ENCODE data around the gene MUC22.

- TF ChIP-seq, protein P1, sequence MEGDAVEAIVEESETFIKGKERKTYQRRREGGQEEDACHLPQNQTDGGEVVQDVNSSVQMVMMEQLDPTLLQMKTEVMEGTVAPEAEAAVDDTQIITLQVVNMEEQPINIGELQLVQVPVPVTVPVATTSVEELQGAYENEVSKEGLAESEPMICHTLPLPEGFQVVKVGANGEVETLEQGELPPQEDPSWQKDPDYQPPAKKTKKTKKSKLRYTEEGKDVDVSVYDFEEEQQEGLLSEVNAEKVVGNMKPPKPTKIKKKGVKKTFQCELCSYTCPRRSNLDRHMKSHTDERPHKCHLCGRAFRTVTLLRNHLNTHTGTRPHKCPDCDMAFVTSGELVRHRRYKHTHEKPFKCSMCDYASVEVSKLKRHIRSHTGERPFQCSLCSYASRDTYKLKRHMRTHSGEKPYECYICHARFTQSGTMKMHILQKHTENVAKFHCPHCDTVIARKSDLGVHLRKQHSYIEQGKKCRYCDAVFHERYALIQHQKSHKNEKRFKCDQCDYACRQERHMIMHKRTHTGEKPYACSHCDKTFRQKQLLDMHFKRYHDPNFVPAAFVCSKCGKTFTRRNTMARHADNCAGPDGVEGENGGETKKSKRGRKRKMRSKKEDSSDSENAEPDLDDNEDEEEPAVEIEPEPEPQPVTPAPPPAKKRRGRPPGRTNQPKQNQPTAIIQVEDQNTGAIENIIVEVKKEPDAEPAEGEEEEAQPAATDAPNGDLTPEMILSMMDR (IDR thresholded peaks at IDR 0.05; ENCODE audit: low read depth, low read length): no peak
- no peak for TF ChIP-seq EZH2phosphoT487 (IDR thresholded peaks at IDR 0.05; ENCODE audit: low read depth)
These were observed 19.7 kb upstream of the MUC22 start for GRCh38 chr6:30990422-30991086.

All from OCI-LY3 (cell line).